Endothelial cell of umbilical vein (primary cell): ENCODE results near the gene CALML6. TPM values are rescaled to one million over a fixed set of nuclear protein-coding genes. Genes with fewer than 3 reads are reported as not detected.

Source experiments
- BruUV-seq: library from RNA; stranded (reverse); fragments of 400-500 nt; replicated peaks from 2 replicates; lab custom pipeline; 2021; lab: Mats Ljungman, UMichigan
- CTCF ChIA-PET: fragments of 300-600, 350-600 bp; sonication (Branson Sonifier 250); formaldehyde crosslinking; loops from one replicate; lab custom pipeline; 2021; ENCODE audit warnings: antibody characterized with exemption, inconsistent platforms; lab: Charles Lee
- POLR2A ChIA-PET: fragments of 300-600, 350-600 bp; sonication (Branson Sonifier 250); formaldehyde crosslinking; loops from one replicate; lab custom pipeline; 2021; ENCODE audit warnings: antibody characterized with exemption, inconsistent platforms; lab: Charles Lee
- DNase-seq: peaks from one replicate; pipeline ENCODE4 v3.0.0-alpha.2; 2011; ENCODE audit warnings: low read depth, low spot score
- FAIRE-seq: peaks from 2 replicates; lab custom pipeline; 2011; peaks lifted over from hg19 to GRCh38; lab: Jason Lieb, UNC
- H2AFZ ChIP-seq: 2 replicates; pipeline ENCODE4 v1.6.0; 2012; ENCODE audit warnings: low read depth, low read length, control low read depth, inconsistent platforms
- H3K27ac ChIP-seq: 2 replicates; pipeline ENCODE4 v1.5.1; 2011; ENCODE audit warnings: low read depth, mild to moderate bottlenecking, control low read depth, low read length, moderate library complexity; ENCODE audit not compliant: insufficient read depth
- H3K27me3 ChIP-seq, 2 experiments: 2 replicates each; pipeline versions ENCODE4 v1.6.0 to v1.6.1; 2011; ENCODE audit warnings: low read length in 2 of 2, mixed read lengths in 1 of 2; ENCODE audit not compliant: control insufficient read depth in 2 of 2, insufficient read depth in 2 of 2
- H3K36me3 ChIP-seq, 2 experiments: 2 replicates in 1 of 2; 3 replicates in 1 of 2; pipeline ENCODE4 v1.5.1; 2011; ENCODE audit warnings: low read length in 2 of 2, mild to moderate bottlenecking in 1 of 2, moderate library complexity in 1 of 2; ENCODE audit not compliant: control insufficient read depth in 2 of 2, insufficient read depth in 2 of 2; ENCODE audit errors: extremely low read depth in 1 of 2
- H3K4me1 ChIP-seq: 3 replicates; pipeline ENCODE4 v1.5.1; 2011; ENCODE audit warnings: mild to moderate bottlenecking, low read length; ENCODE audit not compliant: control insufficient read depth, insufficient read depth; ENCODE audit errors: extremely low read depth
- H3K4me2 ChIP-seq: 2 replicates; pipeline ENCODE4 v1.6.1; 2011; ENCODE audit warnings: low read length, control low read depth, mixed read lengths; ENCODE audit not compliant: insufficient read depth
- H3K4me3 ChIP-seq, 3 experiments: fragments of 200-600 bp in 1 of 3; sonication (generic), shearing (Covaris generic) in 1 of 3; replicated peaks in 1 of 3; 2 replicates each; pipeline ENCODE4 v1.5.1; 2011 to 2016; ENCODE audit warnings: control low read depth in 3 of 3, low read length in 3 of 3, mild to moderate bottlenecking in 2 of 3, inconsistent platforms in 1 of 3, low read depth in 1 of 3, moderate library complexity in 1 of 3; ENCODE audit not compliant: insufficient read depth in 1 of 3
- H3K79me2 ChIP-seq: 2 replicates; pipeline ENCODE4 v1.6.0; 2012; ENCODE audit warnings: low read length, inconsistent platforms; ENCODE audit not compliant: control insufficient read depth, insufficient read depth
- H3K9ac ChIP-seq: replicated peaks from 2 replicates; pipeline ENCODE3; 2011; ENCODE audit warnings: low read length, control low read depth; ENCODE audit not compliant: insufficient read depth; ENCODE audit errors: extremely low read depth
- H3K9me1 ChIP-seq: replicated peaks from 3 replicates; pipeline ENCODE4 v1.6.0; 2011; ENCODE audit warnings: mild to moderate bottlenecking, low read length; ENCODE audit not compliant: control insufficient read depth, insufficient read depth; ENCODE audit errors: extremely low read depth
- H3K9me3 ChIP-seq: replicated peaks from 2 replicates; pipeline ENCODE4 v1.5.1; 2012; ENCODE audit warnings: low read length, inconsistent platforms; ENCODE audit not compliant: control insufficient read depth, insufficient read depth
- H4K20me1 ChIP-seq: replicated peaks from 2 replicates; pipeline ENCODE3; 2011; ENCODE audit warnings: mild to moderate bottlenecking, low read length; ENCODE audit not compliant: control insufficient read depth, insufficient read depth; ENCODE audit errors: extremely low read depth
- CTCF ChIP-seq, 2 donors: IDR thresholded peaks; 1 replicate in 1 of 2; 2 replicates in 1 of 2; pipeline ENCODE4 v1.5.1; 2011; ENCODE audit warnings: low read length in 2 of 2, mild to moderate bottlenecking in 2 of 2, moderate library complexity in 2 of 2, control low read depth in 1 of 2, inconsistent platforms in 1 of 2, low read depth in 1 of 2; ENCODE audit not compliant: insufficient read depth in 1 of 2; ENCODE audit errors: extremely low read depth in 1 of 2
- EZH2 ChIP-seq: IDR thresholded peaks from 2 replicates; pipeline ENCODE4 v1.6.1; 2012; ENCODE audit warnings: borderline replicate concordance, low read depth, mild to moderate bottlenecking, moderate library complexity, low read length, inconsistent platforms; ENCODE audit not compliant: severe bottlenecking
- FOS ChIP-seq: IDR thresholded peaks from 2 replicates; pipeline ENCODE4 v1.6.1; 2011; ENCODE audit warnings: mild to moderate bottlenecking, low read length, moderate library complexity, borderline replicate concordance; ENCODE audit not compliant: insufficient read depth
- GATA2 ChIP-seq: IDR thresholded peaks from 2 replicates; pipeline ENCODE4 v1.7.0; 2011; ENCODE audit warnings: low read depth, mild to moderate bottlenecking, moderate library complexity, mixed read lengths, low read length; ENCODE audit not compliant: insufficient read length, insufficient read depth
- JUN ChIP-seq: IDR thresholded peaks from 2 replicates; pipeline ENCODE4 v1.6.1; 2011; ENCODE audit warnings: borderline replicate concordance, low read depth; ENCODE audit not compliant: insufficient read length, insufficient read depth
- MAX ChIP-seq: IDR thresholded peaks from 2 replicates; pipeline ENCODE4 v1.6.1; 2011; ENCODE audit not compliant: insufficient read depth, insufficient read length
- MYC ChIP-seq: IDR thresholded peaks from one replicate; pipeline ENCODE4 v1.6.1; 2011; ENCODE audit warnings: mild to moderate bottlenecking, low read depth, low read length
- POLR2A ChIP-seq: IDR thresholded peaks from 2 replicates; pipeline ENCODE4 v1.6.1; 2012; ENCODE audit warnings: low read depth, mild to moderate bottlenecking, control low read depth, low read length
- POLR2AphosphoS5 ChIP-seq: IDR thresholded peaks from 2 replicates; pipeline ENCODE4 v1.6.1; 2012; ENCODE audit warnings: low read depth, mild to moderate bottlenecking, control low read depth, low read length, moderate library complexity; ENCODE audit not compliant: insufficient read depth
- dilution Hi-C: fragments of 300-500 bp; cut with MboI; formaldehyde crosslinking; loops from one replicate; pipeline ENCODE4 v1.15.0; 2019; ENCODE audit warnings: low sequenced_read_pairs; ENCODE audit not compliant: extremely low pct_ligation_motif_present
- intact Hi-C: fragments of 100-400 bp; cut with micrococcal nuclease; formaldehyde crosslinking; loops from one replicate; pipeline ENCODE4 v1.10.0; 2022
- polyA plus RNA-seq, 4 experiments: library from polyadenylated mRNA; depleted of rRNA in 3 of 4; stranded (reverse) in 3 of 4; unstranded in 1 of 4; fragments of >200 nt; gene quantifications; 2 replicates each; pipeline versions ENCODE4 v1.2.1 to v1.2.3, GENCODE V29; 2011 to 2012; ENCODE audit warnings: missing spikeins in 1 of 4
- total RNA-seq: library from RNA; stranded (reverse); gene quantifications from 2 replicates; pipeline ENCODE4 v1.2.3, GENCODE V29; 2021

The CALML6 gene
- total and polyA plus RNA-seq, 2 donors (not counting 3 experiments of a cell fraction or from before 2014, with no cell fraction given), result 0.36 to 0.44 TPM

GRCh38 chr1:1893997-1894353 lies 21.1 kb upstream of the CALML6 start:
- no peak for DNase-seq
- BruUV-seq, result no TSS peak
- Histone ChIP-seq H3K27me3 (no peaks in the 10 kb centered on the region), H3K4me1 (peaks cover 8% of the 10 kb centered on the region), H3K9me1 (no peaks in the 10 kb centered on the region), H3K4me3 (no peak overlapping the region), H3K36me3 (no peaks in the 10 kb centered on the region), H3K4me2 (no peak overlapping the region), H3K79me2 (peaks cover 15% of the 10 kb centered on the region), H3K9me3 (no peaks in the 10 kb centered on the region), H2AFZ (no peak overlapping the region), H3K9ac (no peak overlapping the region), H3K27ac (no peak overlapping the region), H4K20me1 (peaks cover under 1% of the 10 kb centered on the region)
- dilution Hi-C loops (no loop called here), intact Hi-C loops (no loop called here)
- TF ChIP-seq EZH2 (no peak), GATA2 (no peak), MAX (no peak), POLR2AphosphoS5 (no peak), POLR2A (no peak), MYC (no peak), CTCF (IDR thresholded peaks at IDR 0.05; ENCODE audit: extremely low read depth in 1 of 2, insufficient read depth in 1 of 2, low read depth in 1 of 2, low read length in 2 of 2) (no peak), FOS (no peak), JUN (no peak)
- CTCF ChIA-PET, result no interaction called here
- FAIRE-seq, result no peak
- POLR2A ChIA-PET, result no interaction called here
